Skeletal muscle tissue (tissue), 4 donors: Measurements from ENCODE around the gene TTC28. TPM values are rescaled to one million over a fixed set of nuclear protein-coding genes. Genes with fewer than 3 reads are reported as not detected.
A peak's percentile ranks its signal among the peaks of the same experiment; 100 is the strongest.

Source experiments
- H3K27ac ChIP-seq: one replicate; pipeline ENCODE4 v1.7.0; 2013; ENCODE audit warnings: mild to moderate bottlenecking, low read depth, low read length, inconsistent platforms
- H3K27me3 ChIP-seq, 3 donors: one replicate each; pipeline ENCODE4 v1.7.0; 2013; ENCODE audit warnings: low read length in 3 of 3; ENCODE audit not compliant: control insufficient read depth in 3 of 3, insufficient read depth in 3 of 3
- H3K36me3 ChIP-seq, 3 donors: one replicate each; pipeline ENCODE4 v1.7.0; 2013; ENCODE audit warnings: low read length in 3 of 3; ENCODE audit not compliant: control insufficient read depth in 3 of 3, insufficient read depth in 3 of 3
- H3K4me1 ChIP-seq, 3 donors: one replicate each; pipeline ENCODE4 v1.7.0; 2013; ENCODE audit warnings: low read length in 3 of 3, mild to moderate bottlenecking in 3 of 3; ENCODE audit not compliant: control insufficient read depth in 3 of 3, insufficient read depth in 3 of 3
- H3K4me3 ChIP-seq, 3 donors: one replicate each; pipeline ENCODE4 v1.7.0; 2013; ENCODE audit warnings: low read length in 3 of 3
- H3K9ac ChIP-seq, 3 donors: one replicate each; pipeline ENCODE4 v1.7.0; 2013; ENCODE audit warnings: low read length in 3 of 3, mild to moderate bottlenecking in 3 of 3, moderate library complexity in 2 of 3, low read depth in 1 of 3
- H3K9me3 ChIP-seq, 3 donors: one replicate each; pipeline ENCODE4 v1.7.0; 2013; ENCODE audit warnings: low read length in 3 of 3; ENCODE audit not compliant: control insufficient read depth in 3 of 3
- total RNA-seq: library from RNA; depleted of rRNA; stranded (reverse); fragments of >200 nt; gene quantifications from one replicate; pipeline ENCODE4 v1.2.3, GENCODE V29; 2014
- donor health status: Osteomylitis.

TTC28 gene
- total RNA-seq, 1 donor from 2014 or later, result 27.1 TPM

- no peaks in the 10 kb centered on the region for H3K36me3 ChIP-seq
- H3K4me1 ChIP-seq, result peaks cover 5 to 7% (median 6%) of the 10 kb centered on the region in 3 donors
- no peaks in the 10 kb centered on the region for H3K27me3 ChIP-seq
- H3K27ac ChIP-seq, result no peak overlapping the region
- no peak overlapping the region for H3K9ac ChIP-seq
- no peak overlapping the region for H3K4me3 ChIP-seq
- H3K9me3 ChIP-seq, result no peaks in the 10 kb centered on the region
These were observed 628.4 kb downstream of the TTC28 start for GRCh38 chr22:28051091-28051786.

DNA sequence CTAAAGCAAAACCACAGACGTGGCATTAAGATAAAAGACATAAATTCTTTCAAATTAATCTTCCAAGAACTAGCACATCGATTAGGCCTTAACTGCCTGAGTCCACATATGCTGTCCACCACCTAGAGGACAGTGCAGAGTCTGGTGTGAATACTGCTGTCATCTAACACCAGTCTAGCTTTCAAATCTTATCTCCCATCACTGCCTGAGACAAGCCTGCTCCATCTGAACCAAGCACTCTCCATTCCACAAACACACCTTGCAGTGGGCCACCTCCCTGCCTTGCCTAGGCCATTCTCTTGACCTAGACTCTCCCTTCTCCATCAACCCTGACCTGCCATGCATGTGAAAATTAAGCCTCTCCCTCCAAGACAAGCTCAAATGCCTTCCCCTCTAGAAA is 631.1 kb downstream of the TTC28 start:
- Histone ChIP-seq H3K27ac (peak overlapping the region; percentile 23), H3K36me3 (no peaks in the 10 kb centered on the region), H3K9me3 (no peaks in the 10 kb centered on the region), H3K4me1 (peaks cover 0 to 7% (median 6%) of the 10 kb centered on the region in 3 donors), H3K4me3 (no peak overlapping the region), H3K27me3 (no peaks in the 10 kb centered on the region), H3K9ac (no peak overlapping the region)

- no peak overlapping the region for H3K9ac ChIP-seq
- no peak overlapping the region for H3K27ac ChIP-seq
- no peaks in the 10 kb centered on the region for H3K9me3 ChIP-seq
- no peaks in the 10 kb centered on the region for H3K36me3 ChIP-seq
- peaks cover 0 to 7% (median 6%) of the 10 kb centered on the region in 3 donors for H3K4me1 ChIP-seq
- no peak overlapping the region for H3K4me3 ChIP-seq
- H3K27me3 ChIP-seq, result no peaks in the 10 kb centered on the region
These were observed 631.9 kb downstream of the TTC28 start for GRCh38 chr22:28047740-28048139.

- Histone ChIP-seq H3K4me1 (peaks cover 0 to 7% (median 6%) of the 10 kb centered on the region in 3 donors), H3K27ac (no peak overlapping the region), H3K4me3 (no peak overlapping the region), H3K9ac (no peak overlapping the region), H3K36me3 (no peaks in the 10 kb centered on the region), H3K27me3 (no peaks in the 10 kb centered on the region), H3K9me3 (no peaks in the 10 kb centered on the region)
These were observed 633.5 kb downstream of the TTC28 start for GRCh38 chr22:28046100-28046499.

GRCh38 chr22:28044546-28045173 is 635.0 kb downstream of the TTC28 start:
- H3K36me3 ChIP-seq, result no peaks in the 10 kb centered on the region

DNA sequence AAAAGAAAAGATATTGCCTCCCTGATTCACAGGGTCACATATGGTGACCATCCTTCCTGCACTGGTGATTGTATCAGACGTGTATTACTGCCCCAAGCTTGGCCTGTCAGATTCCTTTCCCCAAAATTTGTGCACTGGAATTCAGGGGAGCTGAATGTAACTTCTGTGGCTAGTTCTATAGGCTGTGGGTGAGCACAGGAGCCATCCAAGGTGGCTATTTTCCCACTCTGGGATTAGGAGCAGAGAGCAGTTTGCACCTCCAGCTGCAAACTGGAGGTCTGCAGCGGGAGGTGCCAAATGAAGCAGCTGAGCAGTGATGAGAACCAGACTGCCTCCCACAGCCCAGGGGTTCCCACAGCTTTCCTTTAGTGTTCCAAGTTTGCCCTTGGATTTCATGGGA is 636.4 kb downstream of the TTC28 start:
- H3K9me3 ChIP-seq, result no peaks in the 10 kb centered on the region
- H3K27me3 ChIP-seq, result no peaks in the 10 kb centered on the region
- H3K9ac ChIP-seq, result no peak overlapping the region
- H3K4me1 ChIP-seq, result peaks cover 0 to 7% (median under 1%) of the 10 kb centered on the region in 3 donors
- no peak overlapping the region for H3K4me3 ChIP-seq
- H3K27ac ChIP-seq, result no peak overlapping the region
- H3K36me3 ChIP-seq, result no peaks in the 10 kb centered on the region

More at GRCh38 chr22:28044546-28045173, 635.0 kb downstream of the TTC28 start:
- H3K9me3 ChIP-seq, result no peaks in the 10 kb centered on the region
- H3K27ac ChIP-seq, result no peak overlapping the region
- no peaks in the 10 kb centered on the region for H3K27me3 ChIP-seq
- no peak overlapping the region for H3K9ac ChIP-seq
- peaks cover 0 to 7% (median 6%) of the 10 kb centered on the region in 3 donors for H3K4me1 ChIP-seq
- H3K4me3 ChIP-seq, result no peak overlapping the region

- no peaks in the 10 kb centered on the region for H3K9me3 ChIP-seq
- peaks cover 30 to 44% (median 34%) of the 10 kb centered on the region in 3 donors for H3K4me1 ChIP-seq
- no peaks in the 10 kb centered on the region for H3K27me3 ChIP-seq
- H3K9ac ChIP-seq, result peak overlapping the region in 2 of 3 donors; percentile 25 to 41
- peak overlapping the region; percentile 68 for H3K27ac ChIP-seq
- H3K4me3 ChIP-seq, result peak overlapping the region; percentile 23 to 49 (median 40)
- peaks cover 0 to 2% (median 0%) of the 10 kb centered on the region in 3 donors for H3K36me3 ChIP-seq
These were observed 644.8 kb downstream of the TTC28 start for GRCh38 chr22:28034760-28035401.

GRCh38 chr22:28034145-28034759 is 645.4 kb downstream of the TTC28 start:
- H3K36me3 ChIP-seq, result peaks cover 0 to 3% (median 0%) of the 10 kb centered on the region in 3 donors
- peak overlapping the region in 2 of 3 donors; percentile 1 to 25 for H3K9ac ChIP-seq
- peak overlapping the region; percentile 68 for H3K27ac ChIP-seq
- no peaks in the 10 kb centered on the region for H3K27me3 ChIP-seq
- H3K9me3 ChIP-seq, result no peaks in the 10 kb centered on the region
- H3K4me3 ChIP-seq, result peak overlapping the region in 1 of 3 donors; percentile 22
- peaks cover 36 to 50% (median 40%) of the 10 kb centered on the region in 3 donors for H3K4me1 ChIP-seq

- no peaks in the 10 kb centered on the region for H3K9me3 ChIP-seq
- no peaks in the 10 kb centered on the region for H3K27me3 ChIP-seq
- no peak overlapping the region for H3K4me3 ChIP-seq
- H3K27ac ChIP-seq, result no peak overlapping the region
- H3K9ac ChIP-seq, result no peak overlapping the region
- H3K4me1 ChIP-seq, result peaks cover 50 to 64% (median 54%) of the 10 kb centered on the region in 3 donors
- peaks cover 0 to 8% (median 0%) of the 10 kb centered on the region in 3 donors for H3K36me3 ChIP-seq
These were observed 646.8 kb downstream of the TTC28 start for GRCh38 chr22:28032861-28033260.
